ENCODE measurements around the gene RBBP6. TPM values are rescaled to one million over a fixed set of nuclear protein-coding genes. Genes with fewer than 3 reads are reported as not detected.
"Not testable (repeated sequence)": the region's sequence is repeated elsewhere in the genome, so short reads cannot be mapped to it uniquely, and the experiment has no call there.

The RBBP6 gene
- polyA plus RNA-seq, 1 of the 3 experiments (the other 2 are of a cell fraction) = 15.1 TPM

GRCh38 chr16:24611310-24611709, 71.9 kb downstream of the RBBP6 start (continued):
- TF ChIP-seq GATA2 (CRISPR knock-in tag; IDR thresholded peaks at IDR 0.05) (no peak), CHD2 (IDR thresholded peaks at IDR 0.05; ENCODE audit: low read length, partially characterized antibody) (no peak), GABPA (IDR thresholded peaks at IDR 0.05; ENCODE audit: low read depth) (no peak)
- TF ChIP-seq, protein P1, sequence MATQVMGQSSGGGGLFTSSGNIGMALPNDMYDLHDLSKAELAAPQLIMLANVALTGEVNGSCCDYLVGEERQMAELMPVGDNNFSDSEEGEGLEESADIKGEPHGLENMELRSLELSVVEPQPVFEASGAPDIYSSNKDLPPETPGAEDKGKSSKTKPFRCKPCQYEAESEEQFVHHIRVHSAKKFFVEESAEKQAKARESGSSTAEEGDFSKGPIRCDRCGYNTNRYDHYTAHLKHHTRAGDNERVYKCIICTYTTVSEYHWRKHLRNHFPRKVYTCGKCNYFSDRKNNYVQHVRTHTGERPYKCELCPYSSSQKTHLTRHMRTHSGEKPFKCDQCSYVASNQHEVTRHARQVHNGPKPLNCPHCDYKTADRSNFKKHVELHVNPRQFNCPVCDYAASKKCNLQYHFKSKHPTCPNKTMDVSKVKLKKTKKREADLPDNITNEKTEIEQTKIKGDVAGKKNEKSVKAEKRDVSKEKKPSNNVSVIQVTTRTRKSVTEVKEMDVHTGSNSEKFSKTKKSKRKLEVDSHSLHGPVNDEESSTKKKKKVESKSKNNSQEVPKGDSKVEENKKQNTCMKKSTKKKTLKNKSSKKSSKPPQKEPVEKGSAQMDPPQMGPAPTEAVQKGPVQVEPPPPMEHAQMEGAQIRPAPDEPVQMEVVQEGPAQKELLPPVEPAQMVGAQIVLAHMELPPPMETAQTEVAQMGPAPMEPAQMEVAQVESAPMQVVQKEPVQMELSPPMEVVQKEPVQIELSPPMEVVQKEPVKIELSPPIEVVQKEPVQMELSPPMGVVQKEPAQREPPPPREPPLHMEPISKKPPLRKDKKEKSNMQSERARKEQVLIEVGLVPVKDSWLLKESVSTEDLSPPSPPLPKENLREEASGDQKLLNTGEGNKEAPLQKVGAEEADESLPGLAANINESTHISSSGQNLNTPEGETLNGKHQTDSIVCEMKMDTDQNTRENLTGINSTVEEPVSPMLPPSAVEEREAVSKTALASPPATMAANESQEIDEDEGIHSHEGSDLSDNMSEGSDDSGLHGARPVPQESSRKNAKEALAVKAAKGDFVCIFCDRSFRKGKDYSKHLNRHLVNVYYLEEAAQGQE (IDR thresholded peaks at IDR 0.05; ENCODE audit: low read depth, low read length) = no peak

GRCh38 chr16:24612656-24613055, 73.3 kb downstream of the RBBP6 start:
- ChIA-PET POLR2A (no interaction called here), CTCF (interaction anchor here (0.9 kb wide), 1 partner anchor 136 kb away, joined by 3 read pairs; no protein-coding TSS in a partner anchor)
- no peak overlapping the region for H3K9ac ChIP-seq
- H3K9me3 ChIP-seq = no peaks in the 10 kb centered on the region
- WGBS (ENCODE audit: low lambda C conversion rate) = 84% methylated on average over 4 of the region's 4 CpGs
- no peaks in the 10 kb centered on the region for H3K36me3 ChIP-seq (replicated peaks in 1 of 2; ENCODE audit: control insufficient read depth in 1 of 2, insufficient read depth in 2 of 2, low read length in 1 of 2)
- H3F3A ChIP-seq (replicated peaks; ENCODE audit: insufficient read depth) = no peaks in the 10 kb centered on the region
- no peaks in the 10 kb centered on the region for H4K20me1 ChIP-seq (ENCODE audit: insufficient read depth)
- no peaks in the 10 kb centered on the region; a peak in 1 of 4 replicates for H3K4me1 ChIP-seq (ENCODE audit: control insufficient read depth in 1 of 2, insufficient read depth in 2 of 2, low read depth in 1 of 2, low read length in 1 of 2)
- H3K27me3 ChIP-seq (ENCODE audit: insufficient read depth) = no peaks in the 10 kb centered on the region
- no peaks in the 10 kb centered on the region for H3K79me2 ChIP-seq (ENCODE audit: insufficient read depth)
- no peak overlapping the region for H3K4me3 ChIP-seq (ENCODE audit: low read depth in 2 of 2, low read length in 1 of 2)
- no peaks in the 10 kb centered on the region for H3K9me2 ChIP-seq
- H3K4me2 ChIP-seq = no peak overlapping the region
- no peak overlapping the region for H3K27ac ChIP-seq (ENCODE audit: low read depth in 2 of 2, low read length in 1 of 2)
- DNase-seq = no peak
- no peak for TF ChIP-seq GABPA (IDR thresholded peaks at IDR 0.05; ENCODE audit: low read depth)
- TF ChIP-seq, protein P2, sequence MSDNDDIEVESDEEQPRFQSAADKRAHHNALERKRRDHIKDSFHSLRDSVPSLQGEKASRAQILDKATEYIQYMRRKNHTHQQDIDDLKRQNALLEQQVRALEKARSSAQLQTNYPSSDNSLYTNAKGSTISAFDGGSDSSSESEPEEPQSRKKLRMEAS (IDR thresholded peaks at IDR 0.05; ENCODE audit: low read depth) = no peak
- TF ChIP-seq RAD21 (IDR thresholded peaks at IDR 0.05; ENCODE audit: low read length) = no peak
- TF ChIP-seq, protein P1 (IDR thresholded peaks at IDR 0.05; ENCODE audit: low read depth, low read length) = no peak
- TF ChIP-seq MEF2A (IDR thresholded peaks at IDR 0.05; ENCODE audit: borderline replicate concordance, low read depth) = no peak
- TF ChIP-seq, protein P3, sequence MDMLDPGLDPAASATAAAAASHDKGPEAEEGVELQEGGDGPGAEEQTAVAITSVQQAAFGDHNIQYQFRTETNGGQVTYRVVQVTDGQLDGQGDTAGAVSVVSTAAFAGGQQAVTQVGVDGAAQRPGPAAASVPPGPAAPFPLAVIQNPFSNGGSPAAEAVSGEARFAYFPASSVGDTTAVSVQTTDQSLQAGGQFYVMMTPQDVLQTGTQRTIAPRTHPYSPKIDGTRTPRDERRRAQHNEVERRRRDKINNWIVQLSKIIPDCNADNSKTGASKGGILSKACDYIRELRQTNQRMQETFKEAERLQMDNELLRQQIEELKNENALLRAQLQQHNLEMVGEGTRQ (IDR thresholded peaks at IDR 0.05; ENCODE audit: borderline replicate concordance, low read depth, low read length) = no peak
- no peak for TF ChIP-seq JUND (IDR thresholded peaks at IDR 0.05)
- TF ChIP-seq RFX5 (IDR thresholded peaks at IDR 0.05; ENCODE audit: low read length) = no peak
- TF ChIP-seq GATA2 (CRISPR knock-in tag; IDR thresholded peaks at IDR 0.05) = no peak
- no peak for TF ChIP-seq TEAD4 (IDR thresholded peaks at IDR 0.05; ENCODE audit: borderline replicate concordance, insufficient read depth)
- TF ChIP-seq SIN3A (IDR thresholded peaks at IDR 0.05; ENCODE audit: borderline replicate concordance, low read depth, low read length) = no peak
- H2AFZ ChIP-seq (ENCODE audit: low read depth) = no peak overlapping the region

- CTCF ChIA-PET = interaction anchor here (0.9 kb wide), 1 partner anchor 136 kb away, joined by 3 read pairs; no protein-coding TSS in a partner anchor
- POLR2A ChIA-PET = interaction anchor here (0.6 kb wide), 1 partner anchor 89 kb away, joined by 3 read pairs; no protein-coding TSS in a partner anchor
- not testable (repeated sequence) for H3K27me3 ChIP-seq (ENCODE audit: insufficient read depth); H3K4me3 ChIP-seq (ENCODE audit: low read depth in 2 of 2, low read length in 1 of 2); H3K9me2 ChIP-seq; H3K27ac ChIP-seq (ENCODE audit: low read depth in 2 of 2, low read length in 1 of 2); DNase-seq; H3K9me3 ChIP-seq; H2AFZ ChIP-seq (ENCODE audit: low read depth); H3K9ac ChIP-seq; H3K79me2 ChIP-seq (ENCODE audit: insufficient read depth); H3F3A ChIP-seq (replicated peaks; ENCODE audit: insufficient read depth); H4K20me1 ChIP-seq (ENCODE audit: insufficient read depth); H3K4me2 ChIP-seq; H3K36me3 ChIP-seq (replicated peaks in 1 of 2; ENCODE audit: control insufficient read depth in 1 of 2, insufficient read depth in 2 of 2, low read length in 1 of 2); H3K4me1 ChIP-seq (ENCODE audit: control insufficient read depth in 1 of 2, insufficient read depth in 2 of 2, low read depth in 1 of 2, low read length in 1 of 2)
- WGBS (ENCODE audit: low lambda C conversion rate) = 98% methylated on average over 5 of the region's 5 CpGs
Observed at GRCh38 chr16:24613267-24613666, 73.9 kb downstream of the RBBP6 start.
